ENCODE data around the gene RALGAPA2. TPM values are rescaled to one million over a fixed set of nuclear protein-coding genes. Genes with fewer than 3 reads are reported as not detected.

The RALGAPA2 gene
- total RNA-seq, 2 experiments from 2014 or later, result 14.3 to 17.2 TPM

GRCh38 chr20:20711413-20711812, 1.0 kb downstream of the RALGAPA2 start:
- ChIA-PET POLR2A (no interaction called here), CTCF (no interaction called here)
- Mint-ChIP-seq H3K9me3 (peaks cover 3% of the 10 kb centered on the region), H3K36me3 (ENCODE audit: low read depth) (peaks cover 17% of the 10 kb centered on the region), H3K27me3 (peaks cover 1% of the 10 kb centered on the region), H3K27ac (peak overlapping the region; percentile 90), H3K4me1 (ENCODE audit: low read depth) (peaks cover 39% of the 10 kb centered on the region), H3K4me3 (peak overlapping the region; percentile 90)
- peak; percentile 46 for DNase-seq
- intact Hi-C loops (cut with micrococcal nuclease), result no loop called here
- no peak for ATAC-seq
- TF ChIP-seq CTCF (IDR thresholded peaks at IDR 0.05), result no peak

GRCh38 chr20:20710443-20711315, 1.8 kb downstream of the RALGAPA2 start:
- DNase-seq (peak; percentile 63), ATAC-seq (peak; percentile 31)
- TF ChIP-seq CTCF (IDR thresholded peaks at IDR 0.05), result no peak
- peaks cover 17% of the 10 kb centered on the region for H3K36me3 Mint-ChIP-seq (ENCODE audit: low read depth)
- peaks cover 3% of the 10 kb centered on the region for H3K9me3 Mint-ChIP-seq
- intact Hi-C loops (cut with micrococcal nuclease), result no loop called here
- ChIA-PET POLR2A (no interaction called here), CTCF (no interaction called here)
- H3K27me3 Mint-ChIP-seq, result no peaks in the 10 kb centered on the region
- H3K4me3 Mint-ChIP-seq, result peak overlapping the region; percentile 90
- H3K4me1 Mint-ChIP-seq (ENCODE audit: low read depth), result peaks cover 42% of the 10 kb centered on the region
- peak overlapping the region; percentile 90 for H3K27ac Mint-ChIP-seq

- CTCF ChIA-PET, result no interaction called here
- peaks cover 17% of the 10 kb centered on the region for H3K36me3 Mint-ChIP-seq (ENCODE audit: low read depth)
- peak overlapping the region; percentile 90 for H3K4me3 Mint-ChIP-seq
- POLR2A ChIA-PET, result no interaction called here
- intact Hi-C loops (cut with micrococcal nuclease), result no loop called here
- peaks cover 42% of the 10 kb centered on the region for H3K4me1 Mint-ChIP-seq (ENCODE audit: low read depth)
- H3K9me3 Mint-ChIP-seq, result peaks cover 3% of the 10 kb centered on the region
- ATAC-seq (no peak), DNase-seq (no peak)
- no peak overlapping the region for H3K27ac Mint-ChIP-seq
- no peak for TF ChIP-seq CTCF (IDR thresholded peaks at IDR 0.05)
- H3K27me3 Mint-ChIP-seq, result no peaks in the 10 kb centered on the region
Observed at GRCh38 chr20:20709887-20710286, 2.6 kb downstream of the RALGAPA2 start.

- H3K4me3 Mint-ChIP-seq, result no peak overlapping the region
- peaks cover 3% of the 10 kb centered on the region for H3K9me3 Mint-ChIP-seq
- ChIA-PET POLR2A (interaction anchor here (0.6 kb wide), 1 partner anchor 336 kb away, joined by 3 read pairs; no protein-coding TSS in a partner anchor), CTCF (no interaction called here)
- intact Hi-C loops (cut with micrococcal nuclease), result no loop called here
- H3K27me3 Mint-ChIP-seq, result no peaks in the 10 kb centered on the region
- no peak for TF ChIP-seq CTCF (IDR thresholded peaks at IDR 0.05)
- H3K36me3 Mint-ChIP-seq (ENCODE audit: low read depth), result peaks cover 17% of the 10 kb centered on the region
- ATAC-seq, result no peak
- DNase-seq, result no peak
- H3K27ac Mint-ChIP-seq, result no peak overlapping the region
- peaks cover 43% of the 10 kb centered on the region for H3K4me1 Mint-ChIP-seq (ENCODE audit: low read depth)
Observed at GRCh38 chr20:20706285-20706684, 6.2 kb downstream of the RALGAPA2 start.
